Testis (tissue), 2 donors: Measurements from ENCODE around the gene NCAM2.

ENCODE experiments used
- CTCF ChIP-seq, 3 experiments: fragments of 450-650 bp in 2 of 3; fragments of 200-600 bp in 1 of 3; sonication (generic) in 1 of 3; IDR thresholded peaks; one replicate each; pipeline ENCODE4 v1.5.1; 2016 to 2019; ENCODE audit warnings: antibody characterized with exemption in 3 of 3, mild to moderate bottlenecking in 2 of 3, moderate library complexity in 1 of 3
- POLR2A ChIP-seq: fragments of 450-650 bp; IDR thresholded peaks from one replicate; pipeline ENCODE4 v1.6.1; 2017; ENCODE audit warnings: antibody characterized with exemption, mild to moderate bottlenecking, moderate library complexity

- TF ChIP-seq CTCF (IDR thresholded peaks at IDR 0.05) (no peak), POLR2A (no peak)
Observed at GRCh38 chr21:21216047-21216446, 217.8 kb downstream of the NCAM2 start.
